ENCODE data around the gene RFX4. TPM values are rescaled to one million over a fixed set of nuclear protein-coding genes. Genes with fewer than 3 reads are reported as not detected.

Gene RFX4
- total RNA-seq, 2 experiments from 2014 or later: not detected

DNA sequence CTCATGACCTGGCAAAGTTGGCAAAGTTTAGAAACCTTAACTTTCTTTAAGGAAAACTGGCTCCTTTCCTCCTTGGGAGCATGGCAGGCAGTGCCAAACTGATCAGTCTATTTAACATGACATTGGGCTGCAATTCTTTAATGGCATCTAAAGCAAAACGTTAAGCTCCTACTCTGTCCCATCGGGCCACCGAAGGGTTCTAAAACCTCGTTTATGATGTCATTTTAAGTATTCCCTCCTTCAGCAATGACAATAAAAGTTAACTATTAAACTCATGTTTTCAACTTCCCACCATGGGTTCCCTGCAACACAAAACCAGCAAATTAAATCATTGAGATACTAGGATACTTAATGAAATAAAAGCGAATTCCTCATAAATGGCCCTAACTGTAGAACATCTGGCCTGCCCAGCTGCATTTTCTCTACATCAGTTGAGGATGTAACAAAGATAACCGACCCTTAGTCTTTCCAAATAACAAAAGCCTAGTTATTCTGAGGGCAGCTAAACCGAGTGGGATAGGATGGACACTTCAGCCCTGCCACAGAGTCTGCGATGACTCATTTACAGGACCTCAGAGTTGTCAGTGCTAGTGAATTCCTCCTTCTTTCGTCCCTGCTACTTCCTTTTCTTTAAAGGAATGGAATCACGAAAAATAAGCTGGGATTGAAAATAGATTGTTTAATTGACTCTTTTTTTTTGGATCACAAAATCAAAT is 157.2 kb downstream of the RFX4 start:
- Histone ChIP-seq H2AFZ (ENCODE audit: low read length) (no peak overlapping the region), H4K20me1 (ENCODE audit: insufficient read depth, low read length) (no peaks in the 10 kb centered on the region), H3K4me1 (ENCODE audit: insufficient read depth, low read length, poor library complexity, severe bottlenecking) (no peaks in the 10 kb centered on the region), H3K4me2 (ENCODE audit: low read length) (no peak overlapping the region), H3K9me2 (ENCODE audit: insufficient read depth, low read length) (no peaks in the 10 kb centered on the region), H3K36me3 (ENCODE audit: insufficient read depth, low read length) (no peaks in the 10 kb centered on the region), H3K9me3 (ENCODE audit: low read length) (no peaks in the 10 kb centered on the region), H3K4me3 (ENCODE audit: low read depth, low read length, poor library complexity, severe bottlenecking) (no peak overlapping the region), H3K27ac (ENCODE audit: low read depth, low read length, poor library complexity, severe bottlenecking) (no peak overlapping the region), H3K79me2 (ENCODE audit: insufficient read depth, low read depth, low read length) (no peaks in the 10 kb centered on the region)
- TF ChIP-seq, protein P1, sequence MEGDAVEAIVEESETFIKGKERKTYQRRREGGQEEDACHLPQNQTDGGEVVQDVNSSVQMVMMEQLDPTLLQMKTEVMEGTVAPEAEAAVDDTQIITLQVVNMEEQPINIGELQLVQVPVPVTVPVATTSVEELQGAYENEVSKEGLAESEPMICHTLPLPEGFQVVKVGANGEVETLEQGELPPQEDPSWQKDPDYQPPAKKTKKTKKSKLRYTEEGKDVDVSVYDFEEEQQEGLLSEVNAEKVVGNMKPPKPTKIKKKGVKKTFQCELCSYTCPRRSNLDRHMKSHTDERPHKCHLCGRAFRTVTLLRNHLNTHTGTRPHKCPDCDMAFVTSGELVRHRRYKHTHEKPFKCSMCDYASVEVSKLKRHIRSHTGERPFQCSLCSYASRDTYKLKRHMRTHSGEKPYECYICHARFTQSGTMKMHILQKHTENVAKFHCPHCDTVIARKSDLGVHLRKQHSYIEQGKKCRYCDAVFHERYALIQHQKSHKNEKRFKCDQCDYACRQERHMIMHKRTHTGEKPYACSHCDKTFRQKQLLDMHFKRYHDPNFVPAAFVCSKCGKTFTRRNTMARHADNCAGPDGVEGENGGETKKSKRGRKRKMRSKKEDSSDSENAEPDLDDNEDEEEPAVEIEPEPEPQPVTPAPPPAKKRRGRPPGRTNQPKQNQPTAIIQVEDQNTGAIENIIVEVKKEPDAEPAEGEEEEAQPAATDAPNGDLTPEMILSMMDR (conservative IDR thresholded peaks at IDR 0.05; ENCODE audit: low read length): no peak
- TF ChIP-seq EZH2phosphoT487 (IDR thresholded peaks at IDR 0.05; ENCODE audit: borderline replicate concordance, low read depth, low read length): no peak
- ChIA-PET CTCF (ENCODE audit: unreplicated experiment) (no interaction called here), POLR2A (interaction anchor here (0.5 to 0.9 kb wide), 3 partner anchors 9 to 27 kb away, joined by 3 to 4 read pairs (median 3); no protein-coding TSS in a partner anchor)
- no peak for DNase-seq (ENCODE audit: low spot score)
- BruUV-seq (replicated peaks): no TSS peak
- intact Hi-C loops (cut with micrococcal nuclease; ENCODE audit: unreplicated experiment): no loop called here

DNA sequence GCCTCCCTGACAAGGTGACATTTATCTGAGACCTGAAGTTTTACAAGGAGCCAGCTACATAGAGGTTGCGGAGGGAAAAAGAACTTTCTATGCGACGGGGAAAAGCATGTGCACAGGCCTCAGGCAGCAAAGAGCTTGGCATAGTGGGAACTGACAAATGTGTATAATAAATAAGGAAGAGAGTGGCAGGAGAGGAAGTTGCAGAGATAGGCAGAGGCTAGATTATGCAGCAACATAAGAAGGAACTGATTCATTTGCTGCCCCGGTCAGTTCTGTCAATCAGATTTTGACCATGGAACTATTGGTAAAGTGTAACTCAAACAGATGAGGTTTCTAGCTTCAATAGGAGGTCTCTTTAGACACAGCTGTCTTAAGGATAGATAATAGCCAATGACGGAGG is 158.0 kb downstream of the RFX4 start:
- no TSS peak for BruUV-seq (replicated peaks)
- ChIA-PET CTCF (ENCODE audit: unreplicated experiment) (no interaction called here), POLR2A (interaction anchor here (0.9 kb wide), 1 partner anchor 26 kb away, joined by 3 read pairs; no protein-coding TSS in a partner anchor)
- Histone ChIP-seq H3K27ac (ENCODE audit: low read depth, low read length, poor library complexity, severe bottlenecking) (no peak overlapping the region), H3K9me2 (ENCODE audit: insufficient read depth, low read length) (no peaks in the 10 kb centered on the region), H3K4me1 (ENCODE audit: insufficient read depth, low read length, poor library complexity, severe bottlenecking) (no peaks in the 10 kb centered on the region), H3K4me2 (ENCODE audit: low read length) (no peak overlapping the region), H4K20me1 (ENCODE audit: insufficient read depth, low read length) (no peaks in the 10 kb centered on the region), H3K4me3 (ENCODE audit: low read depth, low read length, poor library complexity, severe bottlenecking) (no peak overlapping the region), H3K9me3 (ENCODE audit: low read length) (no peaks in the 10 kb centered on the region), H3K36me3 (ENCODE audit: insufficient read depth, low read length) (no peaks in the 10 kb centered on the region), H3K79me2 (ENCODE audit: insufficient read depth, low read depth, low read length) (no peaks in the 10 kb centered on the region), H2AFZ (ENCODE audit: low read length) (no peak overlapping the region)
- TF ChIP-seq, protein P1 (conservative IDR thresholded peaks at IDR 0.05; ENCODE audit: low read length): no peak
- no peak for TF ChIP-seq EZH2phosphoT487 (IDR thresholded peaks at IDR 0.05; ENCODE audit: borderline replicate concordance, low read depth, low read length)
- DNase-seq (ENCODE audit: low spot score): no peak
- intact Hi-C loops (cut with micrococcal nuclease; ENCODE audit: unreplicated experiment): no loop called here

DNA sequence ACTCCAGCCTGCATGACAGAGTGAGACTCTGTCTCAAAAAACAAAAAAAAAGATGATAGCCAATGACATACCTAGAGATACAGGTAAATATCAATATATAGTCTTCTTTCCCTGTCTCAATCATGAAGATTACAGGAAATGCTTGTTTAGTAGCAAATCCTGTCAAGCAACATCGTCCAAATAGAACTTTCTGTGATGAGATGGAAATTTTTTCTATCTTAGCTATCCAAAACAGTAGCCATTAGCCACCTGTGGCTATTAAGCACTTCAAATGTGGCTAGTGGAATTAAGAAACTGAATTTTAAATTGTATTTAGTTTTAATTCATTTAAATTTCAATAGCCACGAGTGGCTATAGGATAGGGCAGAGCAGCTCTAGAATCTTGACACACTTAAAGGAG is 158.4 kb downstream of the RFX4 start:
- Histone ChIP-seq H3K79me2 (ENCODE audit: insufficient read depth, low read depth, low read length) (no peaks in the 10 kb centered on the region), H3K9me2 (ENCODE audit: insufficient read depth, low read length) (no peaks in the 10 kb centered on the region), H3K4me1 (ENCODE audit: insufficient read depth, low read length, poor library complexity, severe bottlenecking) (no peaks in the 10 kb centered on the region), H2AFZ (ENCODE audit: low read length) (no peak overlapping the region), H4K20me1 (ENCODE audit: insufficient read depth, low read length) (no peaks in the 10 kb centered on the region), H3K4me3 (ENCODE audit: low read depth, low read length, poor library complexity, severe bottlenecking) (no peak overlapping the region), H3K9me3 (ENCODE audit: low read length) (no peaks in the 10 kb centered on the region), H3K4me2 (ENCODE audit: low read length) (no peak overlapping the region), H3K36me3 (ENCODE audit: insufficient read depth, low read length) (no peaks in the 10 kb centered on the region), H3K27ac (ENCODE audit: low read depth, low read length, poor library complexity, severe bottlenecking) (no peak overlapping the region)
- POLR2A ChIA-PET: interaction anchor here (0.9 to 1.9 kb wide), 2 partner anchors 12 to 25 kb away, joined by 3 to 5 read pairs; no protein-coding TSS in a partner anchor
- intact Hi-C loops (cut with micrococcal nuclease; ENCODE audit: unreplicated experiment): no loop called here
- DNase-seq (ENCODE audit: low spot score): no peak
- CTCF ChIA-PET (ENCODE audit: unreplicated experiment): interaction anchor here (1.0 kb wide), 1 partner anchor 15 kb away, joined by 3 read pairs; no protein-coding TSS in a partner anchor
- TF ChIP-seq EZH2phosphoT487 (IDR thresholded peaks at IDR 0.05; ENCODE audit: borderline replicate concordance, low read depth, low read length): no peak
- TF ChIP-seq, protein P1 (conservative IDR thresholded peaks at IDR 0.05; ENCODE audit: low read length): no peak
- BruUV-seq (replicated peaks): no TSS peak
